AG10803 (cell line): ENCODE measurements around the gene LINC00632.
A peak's percentile ranks its signal among the peaks of the same experiment; 100 is the strongest.

Source experiments
- DNase-seq: peaks from one replicate; pipeline ENCODE4 v3.0.0; 2010; ENCODE audit warnings: low read depth
- H3K4me3 ChIP-seq: 2 replicates; pipeline ENCODE4 v1.5.1; 2011; ENCODE audit warnings: mild to moderate bottlenecking, low read length, control low read depth
- CTCF ChIP-seq: conservative IDR thresholded peaks from 2 replicates; pipeline ENCODE4 v1.5.1; 2011; ENCODE audit warnings: mild to moderate bottlenecking, low read length, control low read depth, inconsistent platforms

Gene LINC00632

GRCh38 chrX:140724309-140724708 lies 14.8 kb downstream of the LINC00632 start:
- no peak overlapping the region for H3K4me3 ChIP-seq
- no peak for DNase-seq
- TF ChIP-seq CTCF, result no peak

GRCh38 chrX:140724736-140725135 lies 15.2 kb downstream of the LINC00632 start:
- DNase-seq, result peak; percentile 13
- H3K4me3 ChIP-seq, result no peak overlapping the region
- no peak for TF ChIP-seq CTCF

GRCh38 chrX:140725500-140725899 lies 15.9 kb downstream of the LINC00632 start:
- DNase-seq, result no peak
- H3K4me3 ChIP-seq, result no peak overlapping the region
- TF ChIP-seq CTCF, result no peak

GRCh38 chrX:140733766-140734342 lies 24.3 kb downstream of the LINC00632 start:
- H3K4me3 ChIP-seq, result no peak overlapping the region
- peak; percentile 77 for TF ChIP-seq CTCF
- DNase-seq, result peak; percentile 40

GRCh38 chrX:140744085-140744484 lies 34.5 kb downstream of the LINC00632 start:
- no peak overlapping the region for H3K4me3 ChIP-seq
- TF ChIP-seq CTCF, result no peak
- DNase-seq, result no peak

- DNase-seq, result no peak
- no peak overlapping the region for H3K4me3 ChIP-seq
- no peak for TF ChIP-seq CTCF
Observed at GRCh38 chrX:140756941-140757340, 47.4 kb downstream of the LINC00632 start.

GRCh38 chrX:140762061-140762460 lies 52.5 kb downstream of the LINC00632 start:
- DNase-seq, result peak; percentile 74

More at GRCh38 chrX:140762061-140762460, 52.5 kb downstream of the LINC00632 start:
- peak; percentile 87 for TF ChIP-seq CTCF
- no peak overlapping the region for H3K4me3 ChIP-seq
